H9 (cell line): Measurements from ENCODE around the gene HHLA2. TPM values are rescaled to one million over a fixed set of nuclear protein-coding genes. Genes with fewer than 3 reads are reported as not detected.

ENCODE experiments used
- DNase-seq: peaks from one replicate; pipeline ENCODE4 v3.0.0-alpha.2; 2017
- H2AFZ ChIP-seq: one replicate; pipeline ENCODE4 v1.6.1; 2013; ENCODE audit warnings: mild to moderate bottlenecking, low read length, control low read depth, moderate library complexity
- H2AK5ac ChIP-seq: 2 replicates; pipeline ENCODE4 v1.6.1; 2013; ENCODE audit warnings: low read length, control low read depth, mixed read lengths; ENCODE audit not compliant: insufficient read length
- H2BK120ac ChIP-seq: one replicate; pipeline ENCODE4 v1.6.1; 2013; ENCODE audit warnings: low read depth, mild to moderate bottlenecking, low read length, control low read depth, inconsistent platforms; ENCODE audit not compliant: poor library complexity, severe bottlenecking
- H2BK12ac ChIP-seq: 2 replicates; pipeline ENCODE4 v1.6.1; 2013; ENCODE audit warnings: low read length, control low read depth, mixed read lengths, low read depth; ENCODE audit not compliant: insufficient read length
- H2BK15ac ChIP-seq: 2 replicates; pipeline ENCODE4 v1.6.1; 2013; ENCODE audit warnings: low read depth, low read length, control low read depth
- H2BK20ac ChIP-seq: one replicate; pipeline ENCODE4 v1.6.1; 2013; ENCODE audit warnings: low read depth, mild to moderate bottlenecking, low read length, control low read depth, inconsistent platforms; ENCODE audit not compliant: poor library complexity, severe bottlenecking
- H2BK5ac ChIP-seq: 2 replicates; pipeline ENCODE4 v1.6.1; 2013; ENCODE audit warnings: low read length, control low read depth, mixed read lengths; ENCODE audit not compliant: insufficient read length
- H3K14ac ChIP-seq: 2 replicates; pipeline ENCODE4 v1.6.1; 2013; ENCODE audit warnings: low read length, control low read depth; ENCODE audit not compliant: insufficient read depth
- H3K18ac ChIP-seq: 2 replicates; pipeline ENCODE4 v1.6.1; 2013; ENCODE audit warnings: low read depth, mild to moderate bottlenecking, mixed read lengths, low read length, control low read depth; ENCODE audit not compliant: insufficient read length
- H3K23ac ChIP-seq: 2 replicates; pipeline ENCODE4 v1.6.1; 2013; ENCODE audit warnings: low read length, control low read depth, mixed read lengths, low read depth; ENCODE audit not compliant: insufficient read length
- H3K23me2 ChIP-seq: 2 replicates; pipeline ENCODE4 v1.6.1; 2013; ENCODE audit warnings: low read depth, mild to moderate bottlenecking, mixed read lengths, low read length, control low read depth; ENCODE audit not compliant: insufficient read length, poor library complexity, severe bottlenecking
- H3K27ac ChIP-seq: 2 replicates; pipeline ENCODE4 v1.5.1; 2013; ENCODE audit warnings: low read length, control low read depth, mixed read lengths, low read depth; ENCODE audit not compliant: insufficient read length
- H3K27me3 ChIP-seq: 2 replicates; pipeline ENCODE4 v1.6.1; 2013; ENCODE audit warnings: low read length, control low read depth, inconsistent platforms; ENCODE audit not compliant: insufficient read depth
- H3K4ac ChIP-seq: 2 replicates; pipeline ENCODE4 v1.6.1; 2013; ENCODE audit warnings: low read depth, mild to moderate bottlenecking, control low read depth, inconsistent platforms, low read length, moderate library complexity
- H3K4me1 ChIP-seq: 2 replicates; pipeline ENCODE4 v1.6.1; 2013; ENCODE audit warnings: low read length, control low read depth, inconsistent platforms; ENCODE audit not compliant: insufficient read depth
- H3K4me2 ChIP-seq: 2 replicates; pipeline ENCODE4 v1.6.1; 2013; ENCODE audit warnings: low read length, control low read depth, mixed read lengths; ENCODE audit not compliant: insufficient read length, insufficient read depth
- H3K56ac ChIP-seq: 2 replicates; pipeline ENCODE4 v1.6.1; 2013; ENCODE audit warnings: low read depth, mild to moderate bottlenecking, mixed read lengths, low read length, control low read depth; ENCODE audit not compliant: insufficient read length
- H3K79me1 ChIP-seq: 2 replicates; pipeline ENCODE4 v1.6.1; 2013; ENCODE audit warnings: low read depth, mild to moderate bottlenecking, moderate library complexity, low read length, control low read depth, inconsistent platforms; ENCODE audit not compliant: insufficient read depth, poor library complexity, severe bottlenecking
- H3K79me2 ChIP-seq: 2 replicates; pipeline ENCODE4 v1.6.1; 2013; ENCODE audit warnings: low read length, control low read depth, inconsistent platforms; ENCODE audit not compliant: insufficient read depth
- H3K9ac ChIP-seq: 2 replicates; pipeline ENCODE4 v1.6.1; 2013; ENCODE audit warnings: low read length, control low read depth, mixed read lengths; ENCODE audit not compliant: insufficient read length; ENCODE audit errors: extremely low read depth
- H3K9me3 ChIP-seq: one replicate; pipeline ENCODE4 v1.6.1; 2013; ENCODE audit warnings: low read depth, low read length, inconsistent platforms; ENCODE audit not compliant: control insufficient read depth
- H3T11ph ChIP-seq: one replicate; pipeline ENCODE4 v1.6.1; 2013; ENCODE audit warnings: mild to moderate bottlenecking, low read length, control low read depth, inconsistent platforms
- H4K20me1 ChIP-seq: one replicate; pipeline ENCODE4 v1.6.1; 2013; ENCODE audit not compliant: control insufficient read depth, insufficient read length, insufficient read depth
- H4K5ac ChIP-seq: 2 replicates; pipeline ENCODE4 v1.6.1; 2013; ENCODE audit warnings: low read depth, mild to moderate bottlenecking, mixed read lengths, low read length, control low read depth; ENCODE audit not compliant: insufficient read length
- H4K8ac ChIP-seq: replicated peaks from 2 replicates; pipeline ENCODE4 v1.6.1; 2013; ENCODE audit warnings: low read length, control low read depth, mixed read lengths, low read depth; ENCODE audit not compliant: insufficient read length
- H4K91ac ChIP-seq: 2 replicates; pipeline ENCODE4 v1.6.1; 2013; ENCODE audit warnings: low read depth, mild to moderate bottlenecking, moderate library complexity, mixed read lengths, low read length, control low read depth; ENCODE audit not compliant: insufficient read length
- H3K27ac Mint-ChIP-seq, 3 experiments: 2 replicates in 2 of 3; 3 replicates in 1 of 3; pipeline ENCODE4 v1.8.0; 2020 to 2021; ENCODE audit warnings: mixed read lengths in 3 of 3, mild to moderate bottlenecking in 1 of 3, moderate library complexity in 1 of 3
- H3K27me3 Mint-ChIP-seq: 2 replicates; pipeline ENCODE4 v1.8.0; 2021; ENCODE audit warnings: low read depth, mild to moderate bottlenecking, moderate library complexity, mixed read lengths
- H3K36me3 Mint-ChIP-seq, 3 experiments: 2 replicates in 2 of 3; 3 replicates in 1 of 3; pipeline ENCODE4 v1.8.0; 2020 to 2021; ENCODE audit warnings: low read depth in 3 of 3, mixed read lengths in 3 of 3; ENCODE audit not compliant: insufficient read depth in 1 of 3
- H3K4me1 Mint-ChIP-seq, 2 experiments: 2 replicates each; pipeline ENCODE4 v1.8.0; 2020; ENCODE audit warnings: mixed read lengths in 2 of 2
- H3K4me3 Mint-ChIP-seq, 2 experiments: 2 replicates in 1 of 2; 3 replicates in 1 of 2; pipeline ENCODE4 v1.8.0; 2020 to 2021; ENCODE audit warnings: mild to moderate bottlenecking in 2 of 2, mixed read lengths in 2 of 2, moderate library complexity in 1 of 2
- H3K9me3 Mint-ChIP-seq, 2 experiments: 2 replicates in 1 of 2; 3 replicates in 1 of 2; pipeline ENCODE4 v1.8.0; 2020; ENCODE audit warnings: mild to moderate bottlenecking in 2 of 2, mixed read lengths in 2 of 2, moderate library complexity in 1 of 2
- CTCF ChIP-seq: fragments of 200-600 bp; sonication (generic); conservative IDR thresholded peaks from 3 replicates; pipeline ENCODE4 v1.8.0; 2021; ENCODE audit warnings: antibody characterized with exemption, mild to moderate bottlenecking
- WGBS: extraction: QIAGEN DNeasy Blood & Tissue Kit; methylation state at CpG from one replicate; pipeline ENCODE4 v1.1.7; 2013; ENCODE audit warnings: missing lambda C conversion rate, low lambda C conversion rate, mixed read lengths; ENCODE audit not compliant: insufficient read length; ENCODE audit errors: extremely low coverage; 5-methylcytosine and 5-hydroxymethylcytosine counted together
- total RNA-seq: library from RNA; stranded (reverse); gene quantifications from 2 replicates; pipeline ENCODE4 v1.2.1, GENCODE V29; 2021

The HHLA2 gene
- total RNA-seq, 1 experiment from 2014 or later, result not detected

- no peak overlapping the region for H3K9ac ChIP-seq
- H3K4ac ChIP-seq, result no peak overlapping the region
- no peak overlapping the region for H3T11ph ChIP-seq
- no peak overlapping the region for H3K18ac ChIP-seq
- H3K79me1 ChIP-seq, result no peaks in the 10 kb centered on the region
- WGBS, result no CpG with 5 or more reads among the region's 2 CpGs
- no peak overlapping the region for H3K14ac ChIP-seq
- no peak overlapping the region for H3K23ac ChIP-seq
- no peaks in the 10 kb centered on the region for H3K27me3 ChIP-seq
- no peak overlapping the region for H4K91ac ChIP-seq
- no peaks in the 10 kb centered on the region for H3K23me2 ChIP-seq
- no peaks in the 10 kb centered on the region for H4K20me1 ChIP-seq
- no peak overlapping the region for H3K27ac Mint-ChIP-seq
- no peak overlapping the region for H2AFZ ChIP-seq
- H3K4me1 ChIP-seq, result peaks cover 3% of the 10 kb centered on the region; the same call in 1 of the 2 replicates
- no peak overlapping the region for H2BK5ac ChIP-seq
- H4K5ac ChIP-seq, result no peak overlapping the region
- no peak overlapping the region for H2BK20ac ChIP-seq
- no peaks in the 10 kb centered on the region for H3K79me2 ChIP-seq
- H3K9me3 Mint-ChIP-seq, result no peaks in the 10 kb centered on the region
- no peak overlapping the region for H3K4me2 ChIP-seq
- peaks cover 26 to 27% of the 10 kb centered on the region in 2 experiments for H3K4me1 Mint-ChIP-seq
- H3K56ac ChIP-seq, result no peak overlapping the region
- no peak for TF ChIP-seq CTCF
- no peak overlapping the region for H2BK12ac ChIP-seq
- H3K27ac ChIP-seq, result no peak overlapping the region
- no peak overlapping the region for H2AK5ac ChIP-seq
- H3K9me3 ChIP-seq, result no peaks in the 10 kb centered on the region
- no peak overlapping the region for H2BK120ac ChIP-seq
- DNase-seq, result no peak
- H2BK15ac ChIP-seq, result no peak overlapping the region
- no peak overlapping the region for H3K4me3 Mint-ChIP-seq
- no peaks in the 10 kb centered on the region for H3K36me3 Mint-ChIP-seq
- H4K8ac ChIP-seq, result no peak overlapping the region
- H3K27me3 Mint-ChIP-seq, result 0 out of 2 replicates have a peak, but pooled peaks cover 1% of the 10 kb centered on the region
Observed at GRCh38 chr3:108394016-108394415, 97.7 kb downstream of the HHLA2 start.
